NCI-H460 (cell line): ENCODE measurements around the gene FOXL3. TPM values are rescaled to one million over a fixed set of nuclear protein-coding genes. Genes with fewer than 3 reads are reported as not detected.
"Not testable (repeated sequence)": the region's sequence is repeated elsewhere in the genome, so short reads cannot be mapped to it uniquely, and the experiment has no call there.

ENCODE experiments used
- DNase-seq: peaks from one replicate; pipeline ENCODE4 v3.0.0-alpha.2; 2016; ENCODE audit warnings: low read depth; ENCODE audit errors: extremely low read depth
- total RNA-seq: library from RNA; depleted of rRNA; stranded (reverse); fragments of >200 nt; shearing (Covaris generic); gene quantifications from 2 replicates; pipeline ENCODE4 v1.2.3, GENCODE V29; 2014

FOXL3 gene
- total RNA-seq, 1 experiment from 2014 or later: not detected

DNA sequence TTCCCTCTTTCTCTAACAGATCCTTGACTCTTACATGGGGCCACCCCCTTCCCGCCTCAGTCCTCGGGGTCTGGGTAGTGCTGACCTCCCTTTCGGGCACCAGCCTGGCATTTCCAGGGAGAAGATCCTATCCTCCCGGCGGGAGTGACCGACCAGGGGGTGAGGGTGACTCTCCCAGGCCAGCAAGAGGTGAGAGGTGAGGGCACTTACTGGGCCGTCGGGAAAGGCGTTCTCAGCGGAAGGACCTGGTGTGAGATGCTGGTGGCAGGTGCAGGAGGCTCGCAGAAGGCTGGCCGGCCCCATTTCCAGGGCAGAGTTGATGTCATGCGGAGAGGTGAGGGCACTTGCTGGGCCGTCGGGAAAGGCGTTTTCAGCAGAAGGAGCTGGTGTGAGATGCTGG is 4.2 kb upstream of the FOXL3 start:
- DNase-seq: no peak

DNA sequence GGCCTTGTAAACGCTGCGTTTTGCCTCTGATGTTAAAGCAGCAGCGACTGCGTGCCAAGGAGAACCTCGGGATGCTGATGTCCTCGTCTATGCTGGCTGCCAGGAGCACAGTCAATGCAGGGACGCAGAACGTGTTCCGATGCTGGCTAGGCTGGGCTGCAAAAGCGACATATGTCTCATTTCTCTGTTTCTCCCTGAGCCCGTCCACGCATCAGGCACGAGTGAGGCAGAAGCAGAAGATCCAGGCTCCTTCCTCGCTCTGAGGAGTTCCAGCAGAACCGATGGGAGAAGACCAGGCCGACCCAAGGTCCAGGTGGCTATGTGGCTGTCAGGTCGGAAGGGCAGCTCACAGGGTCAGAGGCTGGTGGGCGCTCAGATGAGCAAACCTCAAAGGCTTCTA is 3.7 kb upstream of the FOXL3 start:
- no peak for DNase-seq

DNA sequence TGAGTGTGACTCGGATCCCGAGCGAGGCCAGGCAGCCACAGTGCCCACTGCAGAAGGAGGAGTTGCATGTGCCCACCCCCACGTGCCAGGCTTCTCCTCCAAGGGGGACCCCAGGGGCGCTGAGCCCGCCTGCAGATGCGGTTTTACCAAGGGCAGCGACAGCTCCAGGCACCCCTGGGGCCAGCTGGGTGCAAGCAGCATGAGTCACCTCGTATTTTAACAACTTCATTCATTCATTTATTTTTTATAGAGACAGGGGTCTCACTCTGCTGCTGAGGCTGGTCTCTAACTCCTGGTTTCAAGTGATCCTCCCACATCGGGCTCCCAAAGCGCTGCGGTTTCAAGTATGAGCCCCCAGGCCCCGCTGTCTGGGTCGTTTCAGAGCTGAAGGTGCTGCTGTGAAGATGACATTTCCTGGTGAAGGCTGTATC is 1.3 kb upstream of the FOXL3 start:
- DNase-seq: no peak

DNA sequence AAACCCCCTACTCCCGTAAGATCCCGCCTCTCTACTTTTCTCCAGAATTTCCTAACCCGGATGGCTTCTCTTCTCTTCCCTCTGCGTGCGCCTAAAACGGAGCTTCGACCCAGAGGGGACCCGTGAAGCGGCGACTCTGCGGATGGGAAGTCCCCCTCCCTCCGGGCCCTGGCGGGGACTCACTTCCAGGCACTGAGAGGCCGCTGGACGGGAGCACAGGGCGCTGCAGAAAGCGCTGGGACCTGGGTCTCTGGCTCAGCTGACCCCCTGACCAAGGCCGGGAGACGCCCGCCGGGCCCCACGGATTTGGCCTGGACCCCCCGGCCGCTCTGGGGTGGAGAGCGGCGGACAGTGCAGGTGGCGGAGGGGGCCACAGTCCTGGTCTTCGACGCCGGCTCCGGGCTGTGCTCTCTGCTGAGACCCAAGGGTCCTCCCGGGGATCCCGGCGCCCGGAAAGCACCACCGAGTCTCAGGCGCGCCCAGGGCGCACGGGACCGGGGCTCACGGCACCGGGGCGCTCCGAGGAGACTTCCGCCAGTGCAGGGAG is 688 bp upstream of the FOXL3 start:
- DNase-seq: no peak

DNA sequence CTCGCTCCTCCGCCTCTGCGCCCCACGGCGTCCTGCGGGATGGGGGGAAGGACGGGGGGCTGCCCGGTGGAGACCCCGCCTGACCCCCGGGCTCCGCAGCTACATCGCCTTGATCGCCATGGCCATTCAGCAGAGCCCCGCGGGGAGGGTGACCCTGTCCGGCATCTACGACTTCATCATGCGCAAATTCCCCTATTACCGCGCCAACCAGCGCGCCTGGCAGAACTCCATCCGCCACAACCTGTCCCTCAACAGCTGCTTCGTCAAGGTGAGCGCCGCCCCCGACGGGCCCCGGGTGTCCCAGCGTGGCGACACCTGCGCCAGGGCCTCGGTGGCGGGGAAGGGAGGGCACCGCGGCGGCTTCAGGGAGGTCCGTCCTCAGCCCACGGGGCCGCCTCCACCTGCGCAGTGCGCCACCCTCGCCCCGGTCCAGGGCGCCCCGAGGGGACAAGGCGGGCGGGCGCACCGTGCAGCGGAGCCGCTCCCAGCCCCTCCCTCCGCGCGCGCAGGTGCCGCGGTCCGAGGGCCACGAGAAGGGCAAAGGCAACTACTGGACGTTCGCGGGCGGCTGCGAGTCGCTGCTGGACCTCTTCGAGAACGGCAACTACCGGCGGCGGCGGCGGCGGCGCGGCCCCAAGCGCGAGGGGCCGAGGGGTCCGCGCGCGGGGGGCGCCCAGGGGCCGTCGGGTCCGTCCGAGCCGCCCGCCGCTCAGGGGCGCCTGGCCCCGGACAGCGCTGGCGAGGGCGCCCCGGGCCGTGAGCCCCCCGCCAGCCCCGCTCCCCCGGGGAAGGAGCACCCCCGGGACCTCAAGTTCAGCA is 793 bp downstream of the FOXL3 start:
- no peak for DNase-seq

DNA sequence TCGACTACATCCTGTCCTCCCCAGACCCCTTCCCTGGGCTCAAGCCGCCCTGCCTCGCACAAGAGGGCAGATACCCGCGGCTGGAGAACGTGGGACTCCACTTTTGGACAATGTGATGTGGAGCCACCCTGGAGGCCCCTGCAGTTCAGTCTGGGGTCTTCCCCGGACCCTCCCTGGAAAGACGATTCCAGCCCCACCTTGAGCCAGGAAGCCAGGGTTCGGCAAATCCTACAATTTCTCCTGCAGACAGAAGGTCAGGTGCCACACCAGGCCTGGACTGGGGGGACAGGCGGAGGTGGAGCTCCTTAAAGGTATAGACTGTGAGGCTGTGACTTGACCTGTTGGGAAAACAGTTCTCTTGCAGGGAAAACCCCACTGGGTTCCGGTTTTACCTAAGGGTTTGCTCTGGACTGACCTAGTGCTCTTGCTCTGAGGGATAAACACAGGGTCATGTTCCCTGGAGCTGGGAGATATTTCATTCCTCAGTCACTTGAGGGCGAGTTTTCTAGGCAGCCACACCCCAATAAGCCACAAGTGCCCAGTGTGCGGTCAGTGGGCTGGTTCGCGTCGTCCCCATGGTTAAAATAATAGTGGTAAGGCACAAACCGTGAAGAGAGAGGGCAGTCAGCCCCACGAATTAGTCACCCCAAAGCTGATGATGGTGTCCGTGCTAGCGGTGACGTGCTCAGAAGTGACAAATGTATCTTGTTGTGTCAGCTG is 1.6 kb downstream of the FOXL3 start:
- no peak for DNase-seq

DNA sequence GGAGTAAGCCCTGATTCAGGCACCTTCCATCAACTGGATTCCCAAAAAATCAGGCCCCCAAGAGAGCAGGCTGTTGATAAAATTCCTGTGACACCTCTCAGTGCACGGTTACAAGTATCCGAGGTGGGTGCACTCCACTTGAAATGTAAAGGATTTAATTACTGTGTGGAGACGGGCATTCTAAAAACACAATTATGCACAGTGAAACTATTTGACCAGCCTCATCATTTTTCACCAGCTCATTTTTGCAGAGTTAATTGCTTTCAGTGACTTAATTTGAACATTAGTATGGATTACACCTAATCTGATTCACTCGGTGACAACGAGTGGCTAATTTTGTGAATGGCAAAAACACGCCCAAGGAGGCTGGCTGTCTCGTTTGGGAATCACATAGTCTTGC is 2.3 kb downstream of the FOXL3 start:
- DNase-seq: no peak

DNA sequence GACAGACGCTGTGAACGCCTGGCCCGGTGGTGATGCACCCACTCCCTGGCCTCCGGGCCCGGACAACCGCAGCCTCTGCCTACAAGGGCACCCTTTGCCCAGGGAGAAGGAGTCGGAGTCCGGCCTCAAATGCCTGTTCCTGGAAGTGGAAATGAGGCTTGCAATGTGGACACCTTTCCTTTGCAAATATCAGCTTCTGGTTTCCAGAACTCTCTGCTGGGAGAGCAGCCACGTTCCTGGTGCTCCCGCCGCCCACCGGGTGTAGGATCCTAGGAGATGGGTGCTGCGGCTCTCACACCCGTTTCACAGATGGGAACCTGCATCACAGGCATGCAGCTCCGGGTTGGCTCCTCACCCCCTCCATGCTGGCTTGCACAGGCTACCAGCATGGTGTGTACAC is 2.9 kb downstream of the FOXL3 start:
- no peak for DNase-seq

DNA sequence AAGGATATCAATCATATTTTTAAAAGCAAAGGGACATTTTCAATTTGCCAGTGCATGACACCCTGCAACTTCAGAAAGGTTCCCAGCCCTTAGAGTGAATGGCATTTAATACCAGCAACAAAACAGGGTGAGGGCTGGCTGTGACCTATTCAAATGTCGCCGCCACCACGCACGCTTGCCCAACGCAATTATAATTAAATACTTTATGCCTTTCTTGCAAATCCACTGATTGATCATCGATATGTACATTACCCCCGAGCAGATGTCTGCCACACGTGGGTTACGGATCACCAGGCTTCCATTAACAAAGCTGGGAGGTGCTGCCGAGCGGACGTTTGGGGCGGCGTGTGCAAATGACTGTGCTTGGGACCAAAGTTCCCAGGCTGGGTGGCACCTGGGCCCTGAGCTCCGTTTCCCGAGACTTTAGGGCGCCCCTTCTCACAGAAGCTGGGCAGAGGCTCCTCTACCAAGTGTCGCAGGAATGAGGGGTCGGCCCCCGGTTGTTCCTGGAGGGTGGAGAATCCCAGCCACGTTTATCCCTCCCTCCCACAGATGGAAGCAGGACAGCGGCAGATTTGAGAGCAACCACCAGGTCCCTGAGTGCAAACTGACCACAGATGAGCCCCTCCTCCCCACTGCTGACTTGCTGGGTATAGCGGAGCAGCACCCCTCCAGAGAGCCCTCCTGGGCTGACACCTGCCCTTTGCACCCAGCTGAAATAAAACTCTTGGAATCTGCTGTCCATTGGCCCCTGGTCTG is 3.9 kb downstream of the FOXL3 start:
- DNase-seq: no peak

DNA sequence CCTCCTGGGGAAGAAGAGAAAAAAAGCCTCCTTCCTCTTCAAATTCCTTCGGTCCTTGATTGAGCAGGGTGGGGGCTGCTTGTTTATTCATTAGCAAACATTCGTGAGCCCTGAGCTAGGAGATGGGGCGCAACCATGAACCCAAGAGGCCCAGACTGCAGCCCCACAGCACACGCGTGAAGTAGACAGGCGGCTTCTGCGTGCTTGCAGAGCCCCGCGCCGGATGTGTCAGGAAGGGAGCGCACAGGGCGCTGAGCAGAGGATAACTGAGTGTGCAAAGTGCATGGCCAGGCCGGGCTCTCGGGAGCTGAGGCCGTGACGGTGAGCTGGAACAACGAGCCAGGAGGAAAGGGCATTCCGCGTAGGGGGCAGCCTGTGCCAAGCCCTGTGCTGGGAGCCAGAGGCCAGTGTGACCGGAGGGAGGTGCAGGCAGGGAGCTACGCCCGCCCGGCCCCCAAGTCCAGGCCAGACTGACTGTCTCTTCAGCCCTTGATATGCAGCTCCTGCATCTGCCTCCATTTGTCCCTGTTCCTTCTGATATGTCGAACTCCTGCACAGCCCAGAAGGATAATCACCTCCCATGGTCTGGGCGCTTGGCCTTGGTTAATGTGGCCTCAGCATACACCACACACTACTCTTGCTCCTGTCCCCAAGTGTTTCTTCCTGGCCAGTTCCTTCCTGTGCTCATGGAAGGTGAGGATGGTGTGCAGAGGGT is 4.6 kb downstream of the FOXL3 start:
- DNase-seq: no peak

DNA sequence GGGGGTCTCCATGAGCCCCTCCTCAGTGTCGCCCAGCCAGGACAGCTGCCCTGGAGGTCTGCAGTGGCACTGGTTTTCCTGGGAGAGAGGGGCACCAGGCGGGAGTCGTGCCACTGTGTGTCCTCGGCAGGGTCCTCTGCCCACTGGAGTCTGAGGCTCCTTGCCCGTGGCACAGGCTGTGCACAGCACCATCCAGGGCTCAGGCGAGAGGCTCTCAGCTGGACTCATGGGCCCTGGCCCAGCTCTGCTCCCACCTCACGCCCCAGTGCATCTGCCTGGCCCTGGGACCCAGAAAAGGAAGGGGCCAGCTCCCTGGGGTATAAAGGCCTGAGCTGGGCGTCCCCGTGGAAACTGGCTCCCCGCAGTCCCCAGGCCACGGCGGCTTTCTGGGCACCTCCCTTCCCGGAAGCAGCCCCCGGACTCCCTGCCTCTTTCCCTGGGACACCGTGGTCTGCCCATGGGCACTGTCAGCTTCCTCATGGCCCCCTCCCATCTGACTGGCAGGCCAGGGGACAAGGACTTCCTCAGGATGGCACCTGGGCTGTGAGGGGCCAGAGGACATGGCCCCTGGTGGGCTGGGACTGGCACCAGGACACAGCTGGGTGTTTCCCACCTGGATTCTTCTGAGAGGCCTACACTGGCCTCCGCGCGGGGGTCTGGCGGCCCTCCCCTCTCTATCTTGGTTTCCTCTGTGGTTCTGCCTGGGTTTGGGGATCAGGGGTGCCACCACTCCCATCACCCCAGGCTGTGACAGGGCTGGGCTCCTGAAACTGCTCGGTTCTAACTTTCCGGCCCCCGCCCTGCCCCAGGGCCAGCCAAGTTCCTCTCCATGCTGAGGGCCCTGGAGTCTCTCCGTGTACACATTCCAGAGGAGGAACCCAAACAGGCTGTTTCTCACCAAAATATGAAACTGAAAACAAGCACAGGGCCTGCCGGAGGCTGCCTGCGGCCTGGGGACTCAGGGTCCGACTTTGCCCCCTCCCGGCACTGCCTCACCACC is 5.5 kb downstream of the FOXL3 start:
- DNase-seq: no peak

DNA sequence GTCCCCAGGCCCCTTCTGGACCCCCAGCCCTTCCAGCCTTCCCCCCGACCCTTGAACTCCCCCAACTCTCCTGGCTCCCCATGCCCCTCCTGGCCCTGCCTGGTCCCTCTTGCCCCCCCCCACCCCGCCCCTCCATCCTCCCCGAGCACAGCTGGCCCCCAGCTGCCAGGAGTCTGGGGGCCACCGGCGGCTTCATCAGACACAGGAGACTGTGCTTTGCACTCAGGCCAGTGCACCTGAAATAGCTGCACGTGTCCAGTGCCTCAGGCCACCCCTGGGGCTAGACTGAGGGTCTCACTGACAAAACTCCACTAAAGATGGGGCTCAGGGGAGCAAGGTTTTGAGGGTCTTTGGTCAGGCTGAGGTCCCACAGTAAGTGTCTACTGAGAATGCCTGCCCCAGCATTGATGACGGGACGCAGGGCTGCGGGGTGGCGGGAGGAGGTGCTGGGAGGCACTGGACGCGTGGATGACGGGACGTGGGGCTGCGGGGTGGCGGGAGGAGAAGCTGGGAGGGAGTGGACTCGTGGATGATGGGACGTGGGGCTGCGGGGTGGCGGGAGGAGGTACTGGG is 6.5 kb downstream of the FOXL3 start:
- no peak for DNase-seq

DNA sequence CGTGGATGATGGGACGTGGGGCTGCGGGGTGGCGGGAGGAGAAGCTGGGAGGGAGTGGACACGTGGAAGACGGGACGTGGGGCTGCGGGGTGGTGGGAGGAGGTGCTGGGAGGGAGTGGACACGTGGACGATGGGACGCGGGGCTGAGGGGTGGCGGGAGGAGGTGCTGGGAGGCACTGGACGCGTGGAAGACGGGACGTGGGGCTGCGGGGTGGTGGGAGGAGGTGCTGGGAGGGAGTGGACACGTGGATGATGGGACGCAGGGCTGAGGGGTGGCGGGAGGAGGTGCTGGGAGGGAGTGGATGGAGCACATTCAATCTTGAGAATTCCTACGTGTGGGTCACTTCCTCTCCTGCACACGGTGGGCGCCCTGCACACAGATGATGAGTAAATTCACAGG is 7.2 kb downstream of the FOXL3 start:
- not testable (repeated sequence) for DNase-seq

DNA sequence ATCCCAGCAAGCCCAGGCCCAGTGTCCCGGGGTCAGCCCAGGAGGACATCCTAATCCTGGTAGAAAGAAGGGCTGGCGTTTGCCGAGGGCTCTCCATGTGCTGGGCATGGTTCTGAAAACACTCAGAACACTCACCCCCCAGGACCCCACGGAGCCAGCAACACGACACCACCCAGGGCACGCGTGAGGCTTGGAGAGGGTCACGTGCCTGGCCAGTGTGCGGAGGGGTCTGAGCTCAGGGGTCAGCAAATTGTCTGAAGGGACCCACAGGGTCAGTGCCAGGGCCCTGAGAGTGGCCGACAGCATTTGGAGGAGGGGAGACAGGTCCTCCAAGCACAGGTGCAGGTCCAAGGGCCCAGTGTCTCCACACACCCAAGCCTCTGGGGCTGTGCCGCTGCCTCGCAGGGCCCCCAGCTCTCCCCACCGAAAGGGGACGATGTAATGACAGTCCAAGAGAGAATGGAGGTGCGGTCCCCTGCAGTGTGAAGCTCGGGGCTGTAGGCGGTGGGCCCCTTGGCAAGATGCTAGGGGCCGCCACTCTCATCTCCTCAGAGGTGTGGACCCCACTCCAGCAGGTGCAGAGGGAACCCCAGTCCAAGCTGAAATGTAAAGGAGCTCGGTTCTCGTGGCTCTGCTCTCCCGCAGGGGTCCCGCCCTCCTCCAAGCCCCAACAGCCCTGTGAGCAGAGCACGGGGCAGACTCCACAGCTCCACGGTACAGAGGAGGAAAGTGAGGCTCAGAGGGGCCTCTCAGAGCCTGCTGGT is 7.8 kb downstream of the FOXL3 start:
- DNase-seq: no peak

DNA sequence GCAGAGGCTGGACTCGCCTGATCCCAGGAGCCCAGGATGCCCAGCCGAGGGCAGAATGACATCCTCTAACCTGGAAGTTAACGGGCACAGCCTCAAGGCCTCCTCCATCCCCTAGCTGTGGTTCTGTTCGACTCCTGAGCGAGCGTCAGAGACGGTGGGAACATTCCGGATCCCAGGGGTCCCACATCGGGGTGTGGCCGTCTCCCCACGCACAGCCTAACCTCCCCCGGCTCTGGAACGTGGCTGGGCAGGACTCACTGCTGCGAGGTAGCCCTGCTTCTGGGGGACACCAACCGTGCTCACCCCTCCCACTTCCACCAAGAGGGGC is 8.4 kb downstream of the FOXL3 start:
- no peak for DNase-seq

DNA sequence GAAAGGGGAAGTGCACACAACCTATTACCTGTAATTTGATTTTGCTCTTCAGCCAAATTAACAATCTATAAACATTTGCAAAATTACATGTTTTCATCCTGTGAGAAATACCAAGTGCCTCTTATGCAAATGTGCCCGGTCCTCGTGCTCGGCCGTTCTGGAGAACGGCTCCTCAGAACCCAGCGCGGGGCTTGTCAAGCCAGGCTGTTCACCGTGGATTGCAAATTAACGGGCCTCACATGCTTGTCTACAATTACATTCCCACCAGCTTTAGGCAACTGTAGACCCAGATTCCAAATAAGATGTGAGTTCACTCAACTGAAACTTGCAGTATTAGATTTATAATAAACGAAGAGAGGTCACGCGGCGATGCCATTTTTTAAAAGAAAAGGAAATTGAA is 8.8 kb downstream of the FOXL3 start:
- DNase-seq: no peak

DNA sequence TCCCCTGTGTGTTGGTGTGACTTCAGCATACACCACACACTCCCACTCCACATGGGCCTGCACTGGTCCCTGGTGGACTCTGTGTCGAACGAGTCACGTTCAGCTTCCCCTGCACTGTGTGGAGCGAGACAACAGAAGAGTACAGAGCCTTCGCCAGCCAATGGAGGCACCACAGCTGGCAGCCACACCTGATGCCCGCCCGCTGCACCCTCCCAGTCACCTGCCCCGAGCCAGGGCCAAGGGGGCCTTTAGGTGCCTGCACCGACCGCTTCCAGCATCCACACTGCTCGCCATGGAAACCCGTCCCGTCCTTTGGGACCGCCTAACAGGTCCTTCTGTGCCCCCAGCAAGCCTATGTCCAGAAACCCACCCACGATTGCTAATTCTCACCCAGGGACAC is 9.2 kb downstream of the FOXL3 start:
- DNase-seq: no peak

DNA sequence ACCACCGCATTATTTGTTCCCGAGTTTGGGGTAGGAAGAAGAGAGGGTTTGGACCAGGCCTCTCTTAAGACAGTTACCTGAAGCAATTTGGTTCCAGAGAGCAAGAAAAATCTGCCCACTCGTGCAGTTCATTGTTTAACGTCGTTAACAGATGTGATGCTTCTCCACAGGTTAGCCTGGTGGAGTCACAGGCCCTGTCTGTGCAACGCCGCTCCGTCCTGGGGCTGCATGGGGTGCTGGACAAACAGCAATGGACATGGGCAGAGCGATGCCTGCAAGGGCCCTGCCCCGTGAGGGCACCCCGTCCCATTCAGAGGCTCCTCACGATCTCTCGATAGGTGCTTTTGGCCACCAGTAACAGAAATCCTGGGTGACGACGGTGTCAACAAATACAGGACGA is 9.7 kb downstream of the FOXL3 start:
- DNase-seq: no peak
